ENCODE measurements around the gene GREB1.

The GREB1 gene

DNA sequence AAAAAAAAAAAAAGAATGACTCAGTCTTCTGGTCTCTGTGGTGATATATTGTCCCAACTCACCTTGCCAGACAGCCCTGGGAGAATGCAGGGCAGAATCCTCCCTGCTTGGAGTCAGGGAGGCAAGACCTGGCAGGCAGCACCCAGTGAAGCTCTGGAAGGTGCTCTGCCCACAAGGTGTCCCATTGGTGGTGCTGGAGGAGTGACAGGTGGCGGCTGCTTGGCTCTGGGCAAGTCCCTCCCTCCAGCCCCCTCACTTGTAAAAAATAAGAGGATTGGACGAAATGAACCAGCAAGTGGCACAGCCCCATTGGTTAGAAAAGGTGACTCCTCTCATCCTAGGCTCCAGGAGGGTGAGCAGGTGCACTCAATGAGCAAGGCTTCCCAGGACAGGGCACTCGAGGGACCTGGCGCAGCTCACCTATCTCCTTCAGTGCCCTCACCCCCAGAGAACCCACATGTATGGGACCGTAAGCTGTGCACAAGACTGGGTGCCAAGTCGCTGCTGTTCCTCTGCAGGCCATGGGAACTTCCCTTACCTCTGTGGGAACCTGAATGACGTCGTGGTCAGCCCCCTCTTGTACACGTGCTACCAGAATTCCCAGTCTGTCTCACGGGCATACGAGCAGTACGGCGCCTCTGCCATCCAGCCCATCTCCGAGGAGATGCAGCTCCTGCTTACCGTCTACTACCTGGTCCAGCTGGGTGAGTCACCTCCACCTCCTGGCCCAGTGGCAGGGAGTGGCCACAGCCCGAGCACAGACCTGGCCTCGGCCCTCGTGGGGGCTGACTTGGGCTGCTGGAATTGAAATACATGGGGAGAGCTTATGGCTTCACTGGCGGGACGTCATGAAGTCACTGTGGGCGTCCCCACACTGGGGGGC, 54.6 kb downstream of the GREB1 start:
- no peaks in the 10 kb centered on the region for H3K27me3 ChIP-seq (ENCODE audit: control insufficient read depth, insufficient read depth, low read length)
- no peak overlapping the region for H3K9ac ChIP-seq (ENCODE audit: low read length)
- H3K27ac ChIP-seq (ENCODE audit: low read length) = no peak overlapping the region
- H3K36me3 ChIP-seq (ENCODE audit: control insufficient read depth, low read depth, low read length) = no peaks in the 10 kb centered on the region
- no peaks in the 10 kb centered on the region for H3K4me1 ChIP-seq (ENCODE audit: control insufficient read depth, low read depth, low read length)
- H3K9me3 ChIP-seq (ENCODE audit: control insufficient read depth, low read depth, low read length) = no peaks in the 10 kb centered on the region
- no peak overlapping the region for H3K4me3 ChIP-seq (ENCODE audit: low read length)

DNA sequence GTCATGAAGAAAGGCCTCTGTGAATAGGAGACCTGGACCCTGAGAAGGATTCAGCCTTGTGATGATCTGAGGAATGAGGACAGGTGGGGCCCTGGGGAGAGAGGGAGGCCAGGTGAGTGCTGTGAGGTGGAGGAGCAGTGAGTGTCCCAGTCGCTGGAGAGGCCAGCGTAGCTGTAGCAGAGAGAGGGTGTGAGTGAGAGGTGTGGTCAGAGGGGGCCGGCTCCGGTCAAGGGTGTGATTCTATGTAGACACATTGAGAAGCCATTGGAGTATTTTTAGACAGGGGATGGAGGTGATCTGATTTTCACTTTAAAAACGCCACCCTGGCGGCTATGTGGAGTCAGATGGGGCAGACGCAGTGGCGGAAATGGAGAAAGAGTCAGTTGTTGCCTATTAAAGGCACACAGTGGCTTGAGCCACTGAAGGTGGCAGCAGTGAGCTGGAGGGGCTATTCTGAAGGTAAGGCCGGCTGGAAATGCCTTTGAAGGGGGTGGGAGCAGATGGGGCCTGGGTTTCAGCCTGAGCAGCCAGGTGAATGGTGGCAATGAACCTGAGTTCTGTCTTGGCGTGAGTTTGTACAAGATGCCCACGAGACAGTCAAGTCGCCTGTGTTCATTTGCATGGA, 55.6 kb downstream of the GREB1 start:
- Histone ChIP-seq H3K27me3 (ENCODE audit: control insufficient read depth, insufficient read depth, low read length) (no peaks in the 10 kb centered on the region), H3K9ac (ENCODE audit: low read length) (no peak overlapping the region), H3K36me3 (ENCODE audit: control insufficient read depth, low read depth, low read length) (no peaks in the 10 kb centered on the region), H3K9me3 (ENCODE audit: control insufficient read depth, low read depth, low read length) (no peaks in the 10 kb centered on the region), H3K4me3 (ENCODE audit: low read length) (no peak overlapping the region), H3K4me1 (ENCODE audit: control insufficient read depth, low read depth, low read length) (no peaks in the 10 kb centered on the region), H3K27ac (ENCODE audit: low read length) (no peak overlapping the region)

DNA sequence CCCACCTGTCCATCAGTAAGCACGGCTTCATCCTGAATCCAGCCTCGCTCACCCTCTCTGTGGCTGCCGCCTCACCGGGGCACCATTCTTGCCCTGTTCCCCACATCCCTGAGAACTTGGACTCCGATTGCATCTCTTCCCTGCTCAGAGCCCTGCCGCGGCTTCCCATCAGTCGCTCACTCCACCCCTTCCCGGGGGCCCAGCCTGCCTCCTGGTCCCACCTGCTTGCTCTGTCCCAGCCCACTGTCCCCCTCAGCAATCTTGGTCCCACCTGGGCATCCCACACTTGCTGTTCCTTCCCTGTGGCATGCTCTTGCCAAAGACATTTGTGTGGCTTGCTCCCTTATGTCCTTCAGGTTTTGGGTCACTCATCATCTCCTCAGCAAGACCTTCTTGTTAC, 56.3 kb downstream of the GREB1 start:
- Histone ChIP-seq H3K4me3 (ENCODE audit: low read length) (no peak overlapping the region), H3K4me1 (ENCODE audit: control insufficient read depth, low read depth, low read length) (no peaks in the 10 kb centered on the region), H3K27me3 (ENCODE audit: control insufficient read depth, insufficient read depth, low read length) (no peaks in the 10 kb centered on the region), H3K27ac (ENCODE audit: low read length) (no peak overlapping the region), H3K9me3 (ENCODE audit: control insufficient read depth, low read depth, low read length) (no peaks in the 10 kb centered on the region), H3K9ac (ENCODE audit: low read length) (no peak overlapping the region), H3K36me3 (ENCODE audit: control insufficient read depth, low read depth, low read length) (peaks cover 2% of the 10 kb centered on the region)

DNA sequence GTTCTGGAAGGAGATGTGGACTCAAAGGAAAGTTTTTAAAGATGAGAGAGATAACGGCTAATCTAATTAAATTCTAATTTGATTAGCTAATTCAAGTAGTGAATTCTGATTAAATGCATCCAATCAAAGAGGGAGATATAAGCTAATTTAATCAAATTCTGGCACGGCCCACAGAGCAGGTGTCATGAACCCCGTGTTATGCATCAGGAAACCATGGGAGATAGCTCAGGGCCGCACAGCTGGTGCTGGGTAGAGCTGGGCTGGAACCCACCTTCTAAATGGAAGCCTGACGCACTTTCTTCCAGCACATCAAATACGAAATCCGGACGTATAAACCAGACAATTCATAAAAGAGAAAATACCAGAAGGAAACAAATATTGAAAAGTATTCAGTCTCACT, 57.2 kb downstream of the GREB1 start:
- Histone ChIP-seq H3K36me3 (ENCODE audit: control insufficient read depth, low read depth, low read length) (peaks cover 4% of the 10 kb centered on the region), H3K9me3 (ENCODE audit: control insufficient read depth, low read depth, low read length) (no peaks in the 10 kb centered on the region)

DNA sequence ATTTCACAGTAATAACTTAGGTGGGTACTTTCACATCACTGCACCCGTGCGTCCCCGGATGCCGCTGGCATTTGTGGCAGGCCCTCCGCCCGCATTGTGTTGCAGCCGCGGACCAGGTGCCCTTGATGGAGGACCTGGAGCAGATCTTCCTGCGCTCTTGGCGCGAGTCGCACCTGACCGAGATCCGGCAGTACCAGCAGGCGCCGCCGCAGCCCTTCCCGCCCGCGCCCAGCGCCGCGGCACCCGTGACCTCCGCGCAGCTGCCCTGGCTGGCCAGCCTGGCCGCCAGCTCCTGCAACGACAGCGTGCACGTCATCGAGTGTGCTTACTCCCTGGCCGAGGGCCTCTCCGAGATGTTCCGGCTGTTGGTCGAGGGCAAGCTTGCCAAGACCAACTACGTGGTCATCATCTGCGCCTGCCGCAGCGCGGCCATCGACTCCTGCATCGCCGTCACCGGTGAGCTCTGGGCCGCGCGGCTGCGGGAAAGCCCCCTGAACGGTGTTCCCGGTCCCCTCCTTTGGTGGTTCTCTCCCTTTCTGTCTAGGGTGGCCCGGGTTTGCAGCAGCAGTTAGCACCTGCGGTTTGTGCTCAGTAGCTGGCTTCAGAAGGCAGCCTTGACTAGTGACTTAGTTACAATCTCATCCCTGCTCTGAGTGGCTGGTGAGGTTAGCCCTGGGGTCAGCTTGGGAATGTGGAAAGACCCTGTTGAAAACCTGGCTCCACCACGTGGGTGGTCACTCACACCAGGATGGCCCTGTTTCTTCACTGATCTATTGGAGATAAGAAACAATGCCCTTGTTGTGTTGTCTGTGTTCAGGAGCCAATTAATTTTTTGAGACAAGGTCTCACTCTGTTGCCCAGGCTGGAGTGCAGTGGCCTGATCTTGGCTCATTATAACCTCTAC, 59.1 kb downstream of the GREB1 start:
- Histone ChIP-seq H3K27ac (ENCODE audit: low read length) (no peak overlapping the region), H3K4me3 (ENCODE audit: low read length) (no peak overlapping the region), H3K9ac (ENCODE audit: low read length) (no peak overlapping the region), H3K9me3 (ENCODE audit: control insufficient read depth, low read depth, low read length) (no peaks in the 10 kb centered on the region), H3K27me3 (ENCODE audit: control insufficient read depth, insufficient read depth, low read length) (no peaks in the 10 kb centered on the region), H3K4me1 (ENCODE audit: control insufficient read depth, low read depth, low read length) (no peaks in the 10 kb centered on the region), H3K36me3 (ENCODE audit: control insufficient read depth, low read depth, low read length) (peaks cover 9% of the 10 kb centered on the region)

More for the DNA sequence above, 57.2 kb downstream of the GREB1 start:
- Histone ChIP-seq H3K9ac (ENCODE audit: low read length) (no peak overlapping the region), H3K4me1 (ENCODE audit: control insufficient read depth, low read depth, low read length) (no peaks in the 10 kb centered on the region), H3K27ac (ENCODE audit: low read length) (no peak overlapping the region), H3K27me3 (ENCODE audit: control insufficient read depth, insufficient read depth, low read length) (no peaks in the 10 kb centered on the region), H3K4me3 (ENCODE audit: low read length) (no peak overlapping the region)

DNA sequence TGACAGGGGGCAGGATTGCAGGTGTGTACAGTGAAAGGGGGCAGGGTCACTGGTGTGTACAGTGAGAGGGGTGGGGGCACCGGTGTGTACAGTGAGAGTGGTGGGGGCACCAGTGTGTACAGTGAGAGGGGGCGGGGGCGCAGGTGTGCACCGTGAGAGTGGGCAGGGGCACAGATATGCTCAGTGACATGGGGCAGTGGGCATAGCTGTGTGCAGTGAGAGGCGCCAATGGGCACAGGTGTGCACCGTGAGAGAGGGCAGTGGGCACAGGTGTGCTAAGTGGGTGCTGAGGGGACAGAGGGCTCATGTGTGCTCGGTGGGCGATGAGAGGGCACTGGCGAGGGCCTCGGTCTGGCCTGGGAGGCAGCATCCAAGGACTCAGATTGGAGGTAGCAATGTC, 63.0 kb downstream of the GREB1 start:
- no peak overlapping the region for H3K27ac ChIP-seq (ENCODE audit: low read length)
- no peaks in the 10 kb centered on the region for H3K9me3 ChIP-seq (ENCODE audit: control insufficient read depth, low read depth, low read length)
- no peaks in the 10 kb centered on the region for H3K27me3 ChIP-seq (ENCODE audit: control insufficient read depth, insufficient read depth, low read length)
- no peak overlapping the region for H3K9ac ChIP-seq (ENCODE audit: low read length)
- H3K36me3 ChIP-seq (ENCODE audit: control insufficient read depth, low read depth, low read length) = peaks cover 35% of the 10 kb centered on the region
- no peaks in the 10 kb centered on the region for H3K4me1 ChIP-seq (ENCODE audit: control insufficient read depth, low read depth, low read length)
- no peak overlapping the region for H3K4me3 ChIP-seq (ENCODE audit: low read length)

DNA sequence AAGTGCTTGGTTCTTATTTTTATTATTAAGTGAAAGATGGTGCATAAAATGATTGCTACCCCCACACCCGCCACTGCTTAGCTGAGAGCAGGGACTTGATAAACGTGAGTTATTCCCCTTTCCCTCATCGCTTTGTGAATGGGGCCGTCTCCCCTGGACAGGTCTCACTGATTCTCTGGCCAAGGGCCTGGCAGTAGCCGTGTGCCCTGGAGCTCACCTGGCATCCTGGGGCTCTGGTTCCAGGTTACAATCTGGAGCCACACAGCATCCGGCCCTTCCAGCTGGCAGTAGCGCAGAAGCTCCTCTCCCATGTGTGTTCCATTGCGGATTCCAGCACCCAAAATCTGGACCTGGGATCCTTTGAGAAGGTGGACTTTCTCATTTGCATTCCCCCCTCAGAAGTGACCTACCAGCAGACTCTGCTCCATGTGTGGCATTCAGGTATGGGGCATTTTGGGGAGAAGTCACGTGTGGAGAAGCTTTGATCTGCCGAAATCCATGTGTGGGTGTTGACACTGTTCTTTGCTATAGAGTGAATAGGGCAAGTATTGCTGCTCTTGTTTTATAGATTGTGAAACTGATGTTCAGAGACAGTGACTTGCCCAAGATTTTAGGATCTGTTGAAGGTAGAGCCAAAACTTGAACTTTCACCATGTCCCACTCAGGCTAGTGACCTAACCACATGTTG, 63.8 kb downstream of the GREB1 start:
- Histone ChIP-seq H3K9ac (ENCODE audit: low read length) (no peak overlapping the region), H3K36me3 (ENCODE audit: control insufficient read depth, low read depth, low read length) (peaks cover 41% of the 10 kb centered on the region), H3K27me3 (ENCODE audit: control insufficient read depth, insufficient read depth, low read length) (no peaks in the 10 kb centered on the region), H3K4me3 (ENCODE audit: low read length) (no peak overlapping the region), H3K4me1 (ENCODE audit: control insufficient read depth, low read depth, low read length) (no peaks in the 10 kb centered on the region), H3K27ac (ENCODE audit: low read length) (no peak overlapping the region), H3K9me3 (ENCODE audit: control insufficient read depth, low read depth, low read length) (no peaks in the 10 kb centered on the region)

DNA sequence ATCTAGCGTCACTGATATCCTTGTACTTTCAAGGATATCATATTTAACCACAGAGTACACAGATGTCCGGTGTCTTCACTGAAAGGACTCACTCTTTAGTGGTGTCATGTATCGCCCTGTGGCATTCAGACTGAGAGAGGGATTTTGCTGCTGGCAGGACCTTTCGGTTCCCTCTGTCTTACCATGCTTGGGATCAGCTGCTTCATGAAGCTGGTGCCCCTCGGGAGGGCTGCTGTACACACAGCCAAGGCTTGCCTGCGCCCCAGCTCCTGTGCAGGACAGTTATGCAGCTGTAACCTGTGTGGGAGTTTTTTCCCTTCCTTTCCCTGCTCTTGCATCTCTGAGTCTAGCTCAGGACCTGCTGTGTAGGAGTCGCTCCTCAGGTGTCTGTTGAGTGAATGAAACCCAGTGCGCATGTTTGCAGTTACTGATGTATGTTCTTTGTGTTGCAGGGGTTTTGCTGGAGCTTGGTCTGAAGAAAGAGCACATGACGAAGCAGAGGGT, 64.4 kb downstream of the GREB1 start:
- H3K36me3 ChIP-seq (ENCODE audit: control insufficient read depth, low read depth, low read length) = peaks cover 45% of the 10 kb centered on the region

DNA sequence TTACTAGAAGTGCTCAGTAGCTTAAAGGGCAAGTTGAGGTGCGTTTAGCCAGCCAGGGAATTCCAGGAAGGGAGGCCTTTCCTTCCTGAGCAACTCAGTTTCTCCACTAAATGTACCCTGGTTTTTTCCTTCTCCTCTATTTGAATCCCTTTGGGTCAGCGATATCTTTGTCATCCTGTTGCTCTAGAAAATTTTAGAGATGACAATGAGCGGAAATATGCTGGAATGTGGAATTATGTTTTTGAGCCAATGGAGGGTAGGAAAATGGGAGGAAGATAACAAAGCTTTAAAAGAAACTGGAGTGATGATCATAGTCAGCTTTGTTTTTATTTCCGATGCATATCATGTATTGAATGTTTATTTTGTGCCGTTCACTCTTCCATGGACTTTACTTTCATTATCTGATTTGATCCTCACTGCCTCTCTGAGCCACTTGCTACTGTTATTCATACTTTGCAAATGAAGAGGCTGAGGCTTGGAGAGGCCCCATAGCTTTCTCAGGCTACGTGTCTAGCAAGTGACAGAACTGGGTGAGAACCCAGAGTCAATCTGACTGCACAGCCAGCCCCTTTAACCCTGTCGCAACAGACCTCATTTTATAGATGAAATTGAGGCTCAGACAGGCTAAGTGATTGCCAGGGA, 68.8 kb downstream of the GREB1 start:
- no peak overlapping the region for H3K9ac ChIP-seq (ENCODE audit: low read length)
- H3K4me3 ChIP-seq (ENCODE audit: low read length) = no peak overlapping the region
- H3K27me3 ChIP-seq (ENCODE audit: control insufficient read depth, insufficient read depth, low read length) = no peaks in the 10 kb centered on the region
- no peaks in the 10 kb centered on the region for H3K4me1 ChIP-seq (ENCODE audit: control insufficient read depth, low read depth, low read length)
- H3K9me3 ChIP-seq (ENCODE audit: control insufficient read depth, low read depth, low read length) = no peaks in the 10 kb centered on the region
- H3K27ac ChIP-seq (ENCODE audit: low read length) = no peak overlapping the region
- H3K36me3 ChIP-seq (ENCODE audit: control insufficient read depth, low read depth, low read length) = peaks cover 56% of the 10 kb centered on the region

More for the DNA sequence above, 64.4 kb downstream of the GREB1 start:
- Histone ChIP-seq H3K27me3 (ENCODE audit: control insufficient read depth, insufficient read depth, low read length) (no peaks in the 10 kb centered on the region), H3K4me1 (ENCODE audit: control insufficient read depth, low read depth, low read length) (no peaks in the 10 kb centered on the region), H3K9me3 (ENCODE audit: control insufficient read depth, low read depth, low read length) (no peaks in the 10 kb centered on the region), H3K4me3 (ENCODE audit: low read length) (no peak overlapping the region), H3K9ac (ENCODE audit: low read length) (no peak overlapping the region), H3K27ac (ENCODE audit: low read length) (no peak overlapping the region)

DNA sequence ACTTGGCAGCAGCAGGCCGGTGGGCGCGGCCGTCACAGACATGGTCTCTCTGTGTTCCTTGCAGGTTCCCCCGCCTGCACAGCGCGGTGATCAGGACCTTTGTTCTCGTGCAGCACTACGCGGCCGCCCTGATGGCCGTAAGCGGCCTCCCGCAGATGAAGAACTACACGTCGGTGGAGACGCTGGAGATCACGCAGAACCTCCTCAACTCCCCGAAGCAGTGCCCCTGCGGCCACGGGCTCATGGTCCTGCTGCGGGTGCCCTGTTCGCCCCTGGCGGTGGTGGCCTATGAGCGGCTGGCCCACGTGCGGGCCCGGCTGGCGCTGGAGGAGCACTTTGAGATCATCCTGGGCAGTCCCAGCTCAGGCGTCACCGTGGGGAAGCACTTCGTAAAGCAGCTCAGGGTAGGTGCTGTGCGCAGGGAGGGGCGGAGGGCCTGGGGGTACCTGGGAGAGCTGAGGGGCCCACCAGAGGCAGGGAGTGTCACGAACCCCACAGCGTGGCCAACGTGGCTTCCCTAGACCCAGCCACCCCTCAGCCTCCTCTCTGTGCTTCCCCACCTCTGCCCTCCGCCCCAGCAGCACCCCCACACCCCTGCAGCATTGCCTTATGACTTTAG, 76.9 kb downstream of the GREB1 start:
- H3K4me1 ChIP-seq (ENCODE audit: control insufficient read depth, low read depth, low read length) = no peaks in the 10 kb centered on the region
- no peaks in the 10 kb centered on the region for H3K9me3 ChIP-seq (ENCODE audit: control insufficient read depth, low read depth, low read length)
- H3K9ac ChIP-seq (ENCODE audit: low read length) = no peak overlapping the region
- H3K36me3 ChIP-seq (ENCODE audit: control insufficient read depth, low read depth, low read length) = peaks cover 27% of the 10 kb centered on the region
- H3K27me3 ChIP-seq (ENCODE audit: control insufficient read depth, insufficient read depth, low read length) = no peaks in the 10 kb centered on the region
- no peak overlapping the region for H3K4me3 ChIP-seq (ENCODE audit: low read length)
- H3K27ac ChIP-seq (ENCODE audit: low read length) = no peak overlapping the region

Measured in iPS-18a (cell line).